Effector memory CD4-positive, alpha-beta T cell (primary cell): ENCODE measurements around the gene NFIC.
"Not testable (repeated sequence)": the region's sequence is repeated elsewhere in the genome, so short reads cannot be mapped to it uniquely, and the experiment has no call there.

Experiments
- DNase-seq, 3 donors: peaks; one replicate each; pipeline ENCODE4 v3.0.0-alpha.2; 2020
- H3K27ac ChIP-seq: 2 replicates; pipeline ENCODE4 v1.7.0; 2013; ENCODE audit warnings: mild to moderate bottlenecking, low read length, moderate library complexity; ENCODE audit not compliant: insufficient read depth, poor library complexity, severe bottlenecking
- H3K27me3 ChIP-seq: replicated peaks from 2 replicates; pipeline ENCODE4 v1.7.0; 2013; ENCODE audit warnings: mild to moderate bottlenecking, low read length; ENCODE audit not compliant: insufficient read depth, control insufficient read depth, poor library complexity, severe bottlenecking
- H3K36me3 ChIP-seq: 2 replicates; pipeline ENCODE4 v1.7.0; 2013; ENCODE audit warnings: mild to moderate bottlenecking, low read length, moderate library complexity; ENCODE audit not compliant: control insufficient read depth, insufficient read depth
- H3K4me1 ChIP-seq: 2 replicates; pipeline ENCODE4 v1.7.0; 2013; ENCODE audit warnings: low read length, mild to moderate bottlenecking; ENCODE audit not compliant: control insufficient read depth, insufficient read depth, poor library complexity, severe bottlenecking
- H3K4me3 ChIP-seq: 2 replicates; pipeline ENCODE4 v1.7.0; 2013; ENCODE audit warnings: low read length, low read depth, mild to moderate bottlenecking; ENCODE audit not compliant: insufficient read depth, poor library complexity, severe bottlenecking
- H3K9me3 ChIP-seq: 2 replicates; pipeline ENCODE4 v1.7.0; 2013; ENCODE audit warnings: mild to moderate bottlenecking, low read length, moderate library complexity; ENCODE audit not compliant: control insufficient read depth

The NFIC gene

GRCh38 chr19:3372413-3372812, 6.0 kb downstream of the NFIC start:
- H3K27me3 ChIP-seq: no peaks in the 10 kb centered on the region
- no peaks in the 10 kb centered on the region for H3K36me3 ChIP-seq
- H3K4me3 ChIP-seq: no peak overlapping the region
- DNase-seq: no peak
- H3K4me1 ChIP-seq: peaks cover 2% of the 10 kb centered on the region
- no peaks in the 10 kb centered on the region for H3K9me3 ChIP-seq
- H3K27ac ChIP-seq: no peak overlapping the region

GRCh38 chr19:3373971-3374368, 7.6 kb downstream of the NFIC start:
- Histone ChIP-seq H3K9me3 (no peaks in the 10 kb centered on the region), H3K27me3 (no peaks in the 10 kb centered on the region), H3K4me1 (no peaks in the 10 kb centered on the region), H3K36me3 (no peaks in the 10 kb centered on the region), H3K4me3 (no peak overlapping the region), H3K27ac (no peak overlapping the region)
- no peak for DNase-seq

- H3K27me3 ChIP-seq: no peaks in the 10 kb centered on the region
- no peaks in the 10 kb centered on the region for H3K36me3 ChIP-seq
- no peaks in the 10 kb centered on the region for H3K9me3 ChIP-seq
- no peaks in the 10 kb centered on the region for H3K4me1 ChIP-seq
- DNase-seq: no peak
- H3K4me3 ChIP-seq: no peak overlapping the region
- H3K27ac ChIP-seq: no peak overlapping the region
Measured at GRCh38 chr19:3374369-3375112, 8.2 kb downstream of the NFIC start.

GRCh38 chr19:3375221-3376090, 9.1 kb downstream of the NFIC start:
- Histone ChIP-seq H3K36me3 (no peaks in the 10 kb centered on the region), H3K9me3 (no peaks in the 10 kb centered on the region), H3K4me1 (no peaks in the 10 kb centered on the region), H3K27ac (no peak overlapping the region), H3K4me3 (no peak overlapping the region), H3K27me3 (no peaks in the 10 kb centered on the region)
- no peak for DNase-seq

- not testable (repeated sequence) for H3K4me1 ChIP-seq, H3K36me3 ChIP-seq, H3K9me3 ChIP-seq, H3K27ac ChIP-seq, H3K4me3 ChIP-seq, H3K27me3 ChIP-seq, DNase-seq
Measured at GRCh38 chr19:3376091-3376455, 9.7 kb downstream of the NFIC start.

- no peak for DNase-seq
- Histone ChIP-seq H3K4me3 (no peak overlapping the region), H3K4me1 (no peaks in the 10 kb centered on the region), H3K27ac (no peak overlapping the region), H3K27me3 (no peaks in the 10 kb centered on the region), H3K9me3 (no peaks in the 10 kb centered on the region), H3K36me3 (peaks cover 7% of the 10 kb centered on the region)
Measured at GRCh38 chr19:3378352-3379150, 12.2 kb downstream of the NFIC start.

GRCh38 chr19:3380829-3381228, 14.4 kb downstream of the NFIC start:
- Histone ChIP-seq H3K36me3 (peaks cover 7% of the 10 kb centered on the region), H3K4me3 (no peak overlapping the region), H3K9me3 (no peaks in the 10 kb centered on the region), H3K27me3 (no peaks in the 10 kb centered on the region), H3K27ac (no peak overlapping the region), H3K4me1 (no peaks in the 10 kb centered on the region)
- no peak for DNase-seq

- H3K36me3 ChIP-seq: peaks cover 7% of the 10 kb centered on the region
Measured at GRCh38 chr19:3381701-3382372, 15.5 kb downstream of the NFIC start.

GRCh38 chr19:3382460-3383100, 16.2 kb downstream of the NFIC start:
- no peaks in the 10 kb centered on the region for H3K4me1 ChIP-seq
- peaks cover 7% of the 10 kb centered on the region for H3K36me3 ChIP-seq
- no peaks in the 10 kb centered on the region for H3K9me3 ChIP-seq
- no peak overlapping the region for H3K27ac ChIP-seq
- no peaks in the 10 kb centered on the region for H3K27me3 ChIP-seq
- DNase-seq: no peak
- no peak overlapping the region for H3K4me3 ChIP-seq

More at GRCh38 chr19:3381701-3382372, 15.5 kb downstream of the NFIC start:
- no peak for DNase-seq
- Histone ChIP-seq H3K4me1 (no peaks in the 10 kb centered on the region), H3K9me3 (no peaks in the 10 kb centered on the region), H3K27me3 (no peaks in the 10 kb centered on the region), H3K27ac (no peak overlapping the region), H3K4me3 (no peak overlapping the region)
